Ammon's horn (tissue), 1 donor: ENCODE measurements around the gene TRABD2B.

Experiments used
- DNase-seq: peaks from one replicate; pipeline ENCODE4 v3.0.0-alpha.2; 2016; ENCODE audit warnings: low spot score

TRABD2B gene

GRCh38 chr1:47876587-47876963 lies 120.6 kb downstream of the TRABD2B start:
- DNase-seq = no peak

GRCh38 chr1:47875831-47876586 lies 121.2 kb downstream of the TRABD2B start:
- no peak for DNase-seq

- DNase-seq = no peak
Measured at GRCh38 chr1:47875036-47875435, 122.1 kb downstream of the TRABD2B start.

- no peak for DNase-seq
Measured at GRCh38 chr1:47873337-47873736, 123.8 kb downstream of the TRABD2B start.

- no peak for DNase-seq
Measured at GRCh38 chr1:47872886-47873285, 124.3 kb downstream of the TRABD2B start.

- DNase-seq = no peak
Measured at GRCh38 chr1:47871799-47872353, 125.3 kb downstream of the TRABD2B start.

GRCh38 chr1:47870946-47871676 lies 126.1 kb downstream of the TRABD2B start:
- no peak for DNase-seq

GRCh38 chr1:47870480-47870879 lies 126.7 kb downstream of the TRABD2B start:
- no peak for DNase-seq

GRCh38 chr1:47868348-47868676 lies 128.9 kb downstream of the TRABD2B start:
- DNase-seq = no peak

GRCh38 chr1:47867438-47868347 lies 129.5 kb downstream of the TRABD2B start:
- DNase-seq = no peak

GRCh38 chr1:47866601-47867437 lies 130.4 kb downstream of the TRABD2B start:
- no peak for DNase-seq

- DNase-seq = no peak
Measured at GRCh38 chr1:47865881-47866535, 131.2 kb downstream of the TRABD2B start.

GRCh38 chr1:47859092-47859743 lies 138.0 kb downstream of the TRABD2B start:
- no peak for DNase-seq

- DNase-seq = no peak
Measured at GRCh38 chr1:47856996-47857395, 140.2 kb downstream of the TRABD2B start.

GRCh38 chr1:47855230-47855629 lies 142.0 kb downstream of the TRABD2B start:
- no peak for DNase-seq

- no peak for DNase-seq
Measured at GRCh38 chr1:47854552-47855144, 142.5 kb downstream of the TRABD2B start.

- DNase-seq = no peak
Measured at GRCh38 chr1:47853852-47854251, 143.3 kb downstream of the TRABD2B start.

GRCh38 chr1:47853059-47853458 lies 144.1 kb downstream of the TRABD2B start:
- DNase-seq = no peak

GRCh38 chr1:47852006-47852718 lies 145.0 kb downstream of the TRABD2B start:
- DNase-seq = no peak
